HEK293 (cell line): ENCODE data around the gene TXNDC11.

Source experiments
- CTCF ChIA-PET: fragments of 350-600 bp; formaldehyde crosslinking; extraction: SDS; loops from one replicate; lab custom pipeline; 2021; ENCODE audit warnings: antibody characterized with exemption; lab: Yijun Ruan, JAX
- POLR2A ChIA-PET: fragments of 300-600 bp; formaldehyde crosslinking; extraction: SDS; loops from one replicate; lab custom pipeline; 2020; ENCODE audit warnings: antibody characterized with exemption, inconsistent platforms; lab: Yijun Ruan, JAX
- H3K27ac ChIP-seq: fragments of 200-500 bp; sonication (Bioruptor generic); 2 replicates; pipeline ENCODE4 v1.5.1; 2014; ENCODE audit warnings: low read depth, low read length, control low read depth, inconsistent platforms; ENCODE audit errors: extremely low read depth
- H3K36me3 ChIP-seq, 2 experiments: fragments of 200-500 bp in 1 of 2; sonication (Bioruptor generic) in 1 of 2; 1 replicate in 1 of 2; 2 replicates in 1 of 2; pipeline ENCODE4 v1.5.1; 2014 to 2017; ENCODE audit warnings: inconsistent platforms in 2 of 2, low read length in 2 of 2; ENCODE audit not compliant: control insufficient read depth in 2 of 2, insufficient read depth in 1 of 2
- H3K4me1 ChIP-seq: fragments of 200-500 bp; sonication (Bioruptor generic); 2 replicates; pipeline ENCODE4 v1.5.1; 2014; ENCODE audit warnings: mild to moderate bottlenecking, low read length, inconsistent platforms; ENCODE audit not compliant: control insufficient read depth, insufficient read depth
- H3K4me3 ChIP-seq: 2 replicates; pipeline ENCODE4 v1.5.1; 2011; ENCODE audit warnings: low read depth, mild to moderate bottlenecking, control low read depth, low read length, moderate library complexity
- H3K9me3 ChIP-seq: fragments of 200-500 bp; sonication (Bioruptor generic); 2 replicates; pipeline ENCODE4 v1.5.1; 2014; ENCODE audit warnings: low read depth, low read length, inconsistent platforms; ENCODE audit not compliant: control insufficient read depth, insufficient read depth
- BCL11B ChIP-seq: fragments of 450-650 bp; formaldehyde crosslinking; IDR thresholded peaks from 2 replicates; pipeline ENCODE4 v1.5.1; 2016; ENCODE audit warnings: low read depth, missing biosample characterization, missing genetic modification characterization
- GLIS1 ChIP-seq: fragments of 450-650 bp; formaldehyde crosslinking; IDR thresholded peaks from 2 replicates; pipeline ENCODE4 v1.5.1; 2016; ENCODE audit warnings: missing biosample characterization, missing genetic modification characterization
- GLIS2 ChIP-seq: fragments of 450-650 bp; formaldehyde crosslinking; IDR thresholded peaks from 2 replicates; pipeline ENCODE4 v1.5.1; 2016; ENCODE audit warnings: missing biosample characterization, missing genetic modification characterization
- ZBTB20 ChIP-seq: fragments of 450-650 bp; formaldehyde crosslinking; IDR thresholded peaks from 2 replicates; pipeline ENCODE4 v1.5.1; 2016; ENCODE audit warnings: missing biosample characterization, missing genetic modification characterization
- ZBTB8A ChIP-seq: fragments of 450-650 bp; formaldehyde crosslinking; IDR thresholded peaks from 2 replicates; pipeline ENCODE4 v1.5.1; 2016; ENCODE audit warnings: missing biosample characterization, missing genetic modification characterization
- ZFHX2 ChIP-seq: fragments of 450-650 bp; formaldehyde crosslinking; conservative IDR thresholded peaks from 2 replicates; pipeline ENCODE4 v1.5.1; 2016; ENCODE audit warnings: missing biosample characterization, missing genetic modification characterization
- ZFP3 ChIP-seq: fragments of 450-650 bp; formaldehyde crosslinking; IDR thresholded peaks from 2 replicates; pipeline ENCODE4 v1.5.1; 2016; ENCODE audit warnings: low read depth, missing biosample characterization, missing genetic modification characterization
- ZIC2 ChIP-seq: fragments of 450-650 bp; formaldehyde crosslinking; IDR thresholded peaks from 2 replicates; pipeline ENCODE4 v1.5.1; 2016; ENCODE audit warnings: missing biosample characterization, missing genetic modification characterization
- ZNF132 ChIP-seq: fragments of 450-650 bp; formaldehyde crosslinking; IDR thresholded peaks from 2 replicates; pipeline ENCODE4 v1.5.1; 2017; ENCODE audit warnings: missing biosample characterization, missing genetic modification characterization, borderline replicate concordance
- ZNF24 ChIP-seq: fragments of 450-650 bp; formaldehyde crosslinking; IDR thresholded peaks from 2 replicates; pipeline ENCODE4 v1.5.1; 2016; ENCODE audit warnings: missing biosample characterization, missing genetic modification characterization
- ZNF37A ChIP-seq: fragments of 450-650 bp; IDR thresholded peaks from 2 replicates; pipeline ENCODE4 v1.5.1; 2018; ENCODE audit warnings: missing biosample characterization, missing genetic modification characterization
- ZNF416 ChIP-seq: fragments of 450-650 bp; formaldehyde crosslinking; IDR thresholded peaks from 2 replicates; pipeline ENCODE4 v1.5.1; 2016; ENCODE audit warnings: missing biosample characterization, missing genetic modification characterization
- ZNF600 ChIP-seq: fragments of 450-650 bp; formaldehyde crosslinking; IDR thresholded peaks from 2 replicates; pipeline ENCODE4 v1.5.1; 2016; ENCODE audit warnings: missing biosample characterization, missing genetic modification characterization
- ZNF610 ChIP-seq: fragments of 450-650 bp; formaldehyde crosslinking; IDR thresholded peaks from 2 replicates; pipeline ENCODE4 v1.5.1; 2016; ENCODE audit warnings: missing biosample characterization, missing genetic modification characterization, borderline replicate concordance
- ZNF629 ChIP-seq: fragments of 450-650 bp; formaldehyde crosslinking; IDR thresholded peaks from 2 replicates; pipeline ENCODE4 v1.5.1; 2017; ENCODE audit warnings: missing biosample characterization, missing genetic modification characterization
- ZNF830 ChIP-seq: fragments of 450-650 bp; IDR thresholded peaks from 2 replicates; pipeline ENCODE4 v1.5.0; 2018; ENCODE audit warnings: missing biosample characterization, missing genetic modification characterization, low read depth, mild to moderate bottlenecking, moderate library complexity
- TF ChIP-seq, protein P1 (sequence below): fragments of 450-650 bp; formaldehyde crosslinking; IDR thresholded peaks from 2 replicates; pipeline ENCODE4 v1.5.1; 2016; ENCODE audit warnings: missing biosample characterization, missing genetic modification characterization
- TF ChIP-seq, protein P2 (sequence below): fragments of 450-650 bp; formaldehyde crosslinking; IDR thresholded peaks from 2 replicates; pipeline ENCODE4 v1.5.1; 2017; ENCODE audit warnings: missing biosample characterization, mild to moderate bottlenecking, missing genetic modification characterization, moderate library complexity
- TF ChIP-seq, protein P3 (sequence below): fragments of 450-650 bp; formaldehyde crosslinking; IDR thresholded peaks from 2 replicates; pipeline ENCODE4 v1.5.1; 2016; ENCODE audit warnings: missing biosample characterization, missing genetic modification characterization, low read depth

The TXNDC11 gene

DNA sequence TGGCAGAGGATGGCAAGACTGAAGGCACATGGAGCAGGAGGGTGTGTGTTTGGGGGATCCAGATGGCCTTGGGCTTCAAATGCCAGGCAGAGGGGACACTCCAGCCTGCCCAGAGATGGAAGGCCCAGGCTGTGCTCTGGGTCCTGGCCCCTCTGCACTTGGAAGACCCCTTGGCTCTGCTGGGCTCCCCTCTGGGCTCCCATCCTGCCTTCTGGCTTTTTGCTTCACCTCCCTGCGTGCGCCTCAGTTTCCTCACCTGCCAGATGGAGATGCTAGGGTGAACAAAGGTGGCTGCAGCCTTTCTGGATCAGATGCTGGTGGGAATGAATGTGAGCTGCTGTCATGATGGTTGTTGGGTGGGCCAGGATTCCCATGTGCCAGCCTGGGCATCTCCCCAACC is 71.4 kb downstream of the TXNDC11 start:
- Histone ChIP-seq H3K4me1 (peaks cover 6% of the 10 kb centered on the region), H3K4me3 (no peak overlapping the region), H3K9me3 (no peaks in the 10 kb centered on the region), H3K27ac (no peak overlapping the region), H3K36me3 (peaks cover 0 to 9% of the 10 kb centered on the region in 2 experiments; a peak in 1 of 3 replicates)
- TF ChIP-seq ZFP3 (no peak), ZNF37A (tag by site-specific recombination) (no peak), ZNF610 (tag by site-specific recombination) (no peak), ZNF132 (tag by site-specific recombination) (no peak), ZNF629 (tag by site-specific recombination) (no peak), ZFHX2 (tag by site-specific recombination) (no peak)
- TF ChIP-seq, protein P1, sequence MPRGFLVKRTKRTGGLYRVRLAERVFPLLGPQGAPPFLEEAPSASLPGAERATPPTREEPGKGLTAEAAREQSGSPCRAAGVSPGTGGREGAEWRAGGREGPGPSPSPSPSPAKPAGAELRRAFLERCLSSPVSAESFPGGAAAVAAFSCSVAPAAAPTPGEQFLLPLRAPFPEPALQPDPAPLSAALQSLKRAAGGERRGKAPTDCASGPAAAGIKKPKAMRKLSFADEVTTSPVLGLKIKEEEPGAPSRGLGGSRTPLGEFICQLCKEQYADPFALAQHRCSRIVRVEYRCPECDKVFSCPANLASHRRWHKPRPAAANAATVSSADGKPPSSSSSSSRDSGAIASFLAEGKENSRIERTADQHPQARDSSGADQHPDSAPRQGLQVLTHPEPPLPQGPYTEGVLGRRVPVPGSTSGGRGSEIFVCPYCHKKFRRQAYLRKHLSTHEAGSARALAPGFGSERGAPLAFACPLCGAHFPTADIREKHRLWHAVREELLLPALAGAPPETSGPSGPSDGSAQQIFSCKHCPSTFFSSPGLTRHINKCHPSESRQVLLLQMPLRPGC, result no peak
- TF ChIP-seq, protein P2, sequence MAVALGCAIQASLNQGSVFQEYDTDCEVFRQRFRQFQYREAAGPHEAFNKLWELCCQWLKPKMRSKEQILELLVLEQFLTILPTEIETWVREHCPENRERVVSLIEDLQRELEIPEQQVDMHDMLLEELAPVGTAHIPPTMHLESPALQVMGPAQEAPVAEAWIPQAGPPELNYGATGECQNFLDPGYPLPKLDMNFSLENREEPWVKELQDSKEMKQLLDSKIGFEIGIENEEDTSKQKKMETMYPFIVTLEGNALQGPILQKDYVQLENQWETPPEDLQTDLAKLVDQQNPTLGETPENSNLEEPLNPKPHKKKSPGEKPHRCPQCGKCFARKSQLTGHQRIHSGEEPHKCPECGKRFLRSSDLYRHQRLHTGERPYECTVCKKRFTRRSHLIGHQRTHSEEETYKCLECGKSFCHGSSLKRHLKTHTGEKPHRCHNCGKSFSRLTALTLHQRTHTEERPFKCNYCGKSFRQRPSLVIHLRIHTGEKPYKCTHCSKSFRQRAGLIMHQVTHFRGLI (tag by site-specific recombination), result no peak
- ChIA-PET POLR2A (no interaction called here), CTCF (no interaction called here)

DNA sequence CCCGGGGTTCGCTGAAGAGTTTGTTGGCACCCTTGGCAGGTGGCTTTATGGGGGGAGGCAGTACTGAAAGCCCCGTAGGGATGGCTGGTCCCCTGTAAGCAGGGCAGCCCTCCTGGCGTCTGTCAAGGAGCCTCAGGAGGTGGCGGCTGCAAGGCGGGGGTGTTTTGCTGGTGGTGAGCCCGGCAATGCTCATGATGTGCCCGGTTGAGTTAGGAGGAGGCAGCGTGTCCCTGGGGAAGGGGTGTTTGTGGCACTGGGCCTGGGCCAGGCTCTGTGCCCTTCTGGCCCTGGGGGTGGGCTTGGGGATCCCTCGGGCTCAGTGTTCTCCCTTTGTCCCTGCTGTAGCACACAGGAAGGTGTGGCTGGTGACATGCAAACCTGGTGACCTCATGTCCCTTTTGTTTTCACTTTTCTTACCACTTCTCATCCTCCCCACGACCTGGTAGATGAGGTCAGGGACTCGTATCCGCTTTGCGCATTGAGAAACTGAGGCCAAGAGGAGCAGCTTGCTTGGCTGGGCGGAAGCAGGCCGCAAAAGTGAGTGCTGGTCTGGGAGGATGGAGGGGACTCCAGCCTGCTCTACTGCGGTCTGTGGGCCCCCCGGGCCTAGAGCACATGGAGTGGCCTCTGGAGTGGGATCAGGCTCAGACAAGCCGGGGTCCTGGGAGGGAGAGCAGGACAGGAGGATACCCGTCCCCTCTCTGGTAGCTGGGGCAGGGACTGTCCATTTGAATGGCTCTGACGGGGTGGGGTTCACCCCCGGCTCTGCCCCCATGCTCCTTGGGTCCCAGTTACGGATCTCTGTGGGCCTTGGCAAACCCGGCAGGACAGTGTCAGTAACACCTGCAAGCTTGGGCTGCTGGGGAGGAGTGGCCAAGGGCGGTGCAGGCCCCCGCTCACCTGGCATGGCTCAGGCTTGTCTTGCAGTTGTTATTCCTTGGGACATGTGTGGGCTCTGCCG is 72.2 kb downstream of the TXNDC11 start:
- H3K4me1 ChIP-seq, result peaks cover 6% of the 10 kb centered on the region

DNA sequence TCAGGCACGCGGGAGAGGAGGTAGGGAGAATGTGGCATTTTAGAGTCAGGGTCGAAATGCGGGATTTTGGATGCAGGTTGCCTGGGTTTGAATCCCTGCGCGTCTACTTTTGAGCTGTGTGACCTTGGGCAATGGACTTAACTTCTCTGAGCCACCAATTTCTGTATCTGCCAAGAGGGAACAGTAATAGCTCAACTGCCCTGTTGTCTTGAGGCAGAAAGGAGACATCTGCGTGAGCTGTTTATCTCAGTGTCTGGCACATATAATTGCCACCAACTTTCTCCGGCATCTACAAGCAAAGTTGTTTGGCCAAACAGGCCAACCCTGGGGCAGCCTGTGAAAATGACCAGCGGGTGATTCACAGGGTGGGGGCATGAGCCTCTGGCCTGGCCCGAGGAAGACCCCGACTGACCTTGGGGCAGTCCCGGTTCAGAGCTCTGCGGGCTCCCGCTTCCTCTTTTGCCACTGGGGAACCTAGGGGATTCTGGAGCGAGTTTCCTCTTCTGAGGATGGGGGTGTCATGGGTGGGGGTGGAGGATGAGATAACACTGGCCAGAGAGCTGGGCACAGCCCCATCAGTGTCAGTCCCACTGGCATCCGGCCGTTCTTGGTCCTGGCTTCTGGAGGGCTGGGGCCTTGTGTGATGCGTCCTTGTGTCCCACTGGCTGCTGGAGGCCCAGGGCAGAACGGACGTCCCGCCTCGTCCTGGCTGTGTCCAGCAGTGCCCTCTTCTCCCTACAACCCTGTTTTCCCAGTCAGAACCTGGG is 73.1 kb downstream of the TXNDC11 start:
- H3K9me3 ChIP-seq, result no peaks in the 10 kb centered on the region
- no peak overlapping the region for H3K4me3 ChIP-seq
- ChIA-PET CTCF (interaction anchor here (0.6 kb wide), 1 partner anchor 32 kb away, joined by 3 read pairs; no protein-coding TSS in a partner anchor), POLR2A (no interaction called here)
- no peaks in the 10 kb centered on the region for H3K36me3 ChIP-seq
- no peak overlapping the region for H3K27ac ChIP-seq
- H3K4me1 ChIP-seq, result no peaks in the 10 kb centered on the region; the same call in 1 of the 2 replicates
- TF ChIP-seq BCL11B, result no peak
- peak; percentile 93 for TF ChIP-seq ZNF600 (tag by site-specific recombination)
- TF ChIP-seq, all 188 proteins: peak for 1

More for the DNA sequence above, 72.2 kb downstream of the TXNDC11 start:
- H3K9me3 ChIP-seq, result no peaks in the 10 kb centered on the region
- POLR2A ChIA-PET, result no interaction called here
- peaks cover 0 to under 1% of the 10 kb centered on the region in 2 experiments; a peak in 1 of 3 replicates for H3K36me3 ChIP-seq
- no peak overlapping the region for H3K27ac ChIP-seq
- no peak overlapping the region for H3K4me3 ChIP-seq
- CTCF ChIA-PET, result no interaction called here
- TF ChIP-seq, protein P3, sequence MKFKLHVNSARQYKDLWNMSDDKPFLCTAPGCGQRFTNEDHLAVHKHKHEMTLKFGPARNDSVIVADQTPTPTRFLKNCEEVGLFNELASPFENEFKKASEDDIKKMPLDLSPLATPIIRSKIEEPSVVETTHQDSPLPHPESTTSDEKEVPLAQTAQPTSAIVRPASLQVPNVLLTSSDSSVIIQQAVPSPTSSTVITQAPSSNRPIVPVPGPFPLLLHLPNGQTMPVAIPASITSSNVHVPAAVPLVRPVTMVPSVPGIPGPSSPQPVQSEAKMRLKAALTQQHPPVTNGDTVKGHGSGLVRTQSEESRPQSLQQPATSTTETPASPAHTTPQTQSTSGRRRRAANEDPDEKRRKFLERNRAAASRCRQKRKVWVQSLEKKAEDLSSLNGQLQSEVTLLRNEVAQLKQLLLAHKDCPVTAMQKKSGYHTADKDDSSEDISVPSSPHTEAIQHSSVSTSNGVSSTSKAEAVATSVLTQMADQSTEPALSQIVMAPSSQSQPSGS, result 0 out of 2 replicates have a peak, but pooled peaks have one; percentile 33
- TF ChIP-seq ZIC2 (tag by site-specific recombination), result peak; percentile 48
- no peak for TF ChIP-seq ZBTB20 (tag by site-specific recombination)
- TF ChIP-seq ZNF830, result no peak
- peak; percentile 11; the same call in 1 of the 2 replicates for TF ChIP-seq ZNF600 (tag by site-specific recombination)
- peak; percentile 33; the same call in 1 of the 2 replicates for TF ChIP-seq GLIS2 (tag by site-specific recombination)
- no peak for TF ChIP-seq ZNF24 (tag by site-specific recombination)
- TF ChIP-seq ZNF416 (tag by site-specific recombination), result no peak
- TF ChIP-seq GLIS1 (tag by site-specific recombination), result 0 out of 2 replicates have a peak, but pooled peaks have one; percentile 6
- peak; percentile 37; the same call in 1 of the 2 replicates for TF ChIP-seq ZBTB8A (tag by site-specific recombination)
